GM10266 (cell line): Measurements from ENCODE around the gene MPC2.
"Not testable (repeated sequence)": the region's sequence is repeated elsewhere in the genome, so short reads cannot be mapped to it uniquely, and the experiment has no call there.

Experiments used
- DNase-seq: peaks from one replicate; pipeline ENCODE4 v3.0.0; 2012; ENCODE audit errors: extremely low spot score
- TF ChIP-seq, protein P1 (sequence below): IDR thresholded peaks from 2 replicates; pipeline ENCODE4 v1.5.1; 2012; ENCODE audit warnings: mild to moderate bottlenecking, low read depth; ENCODE audit not compliant: control insufficient read depth, insufficient read depth; ENCODE audit errors: missing control alignments

Gene MPC2

DNA sequence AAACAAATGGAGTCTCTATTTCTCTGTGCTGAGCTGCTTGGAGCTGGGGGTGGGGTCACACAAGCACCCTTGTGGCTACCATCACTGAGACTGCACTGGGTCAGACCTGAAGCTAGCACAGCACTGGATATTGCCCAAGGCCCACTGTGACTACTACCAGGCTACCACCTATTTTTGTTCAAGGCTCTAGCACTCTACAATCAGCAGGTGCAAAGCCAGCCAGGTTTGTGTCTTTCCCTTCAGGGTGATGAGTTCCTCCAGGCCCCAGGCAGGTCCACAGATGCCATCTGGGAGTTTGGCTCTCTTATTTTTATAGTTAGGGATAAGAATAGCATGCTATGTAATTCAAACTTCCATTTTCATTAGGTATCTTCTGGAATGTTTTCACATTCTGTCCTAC lies 46.5 kb downstream of the MPC2 start:
- DNase-seq, result no peak
- TF ChIP-seq, protein P1, sequence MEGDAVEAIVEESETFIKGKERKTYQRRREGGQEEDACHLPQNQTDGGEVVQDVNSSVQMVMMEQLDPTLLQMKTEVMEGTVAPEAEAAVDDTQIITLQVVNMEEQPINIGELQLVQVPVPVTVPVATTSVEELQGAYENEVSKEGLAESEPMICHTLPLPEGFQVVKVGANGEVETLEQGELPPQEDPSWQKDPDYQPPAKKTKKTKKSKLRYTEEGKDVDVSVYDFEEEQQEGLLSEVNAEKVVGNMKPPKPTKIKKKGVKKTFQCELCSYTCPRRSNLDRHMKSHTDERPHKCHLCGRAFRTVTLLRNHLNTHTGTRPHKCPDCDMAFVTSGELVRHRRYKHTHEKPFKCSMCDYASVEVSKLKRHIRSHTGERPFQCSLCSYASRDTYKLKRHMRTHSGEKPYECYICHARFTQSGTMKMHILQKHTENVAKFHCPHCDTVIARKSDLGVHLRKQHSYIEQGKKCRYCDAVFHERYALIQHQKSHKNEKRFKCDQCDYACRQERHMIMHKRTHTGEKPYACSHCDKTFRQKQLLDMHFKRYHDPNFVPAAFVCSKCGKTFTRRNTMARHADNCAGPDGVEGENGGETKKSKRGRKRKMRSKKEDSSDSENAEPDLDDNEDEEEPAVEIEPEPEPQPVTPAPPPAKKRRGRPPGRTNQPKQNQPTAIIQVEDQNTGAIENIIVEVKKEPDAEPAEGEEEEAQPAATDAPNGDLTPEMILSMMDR, result no peak

DNA sequence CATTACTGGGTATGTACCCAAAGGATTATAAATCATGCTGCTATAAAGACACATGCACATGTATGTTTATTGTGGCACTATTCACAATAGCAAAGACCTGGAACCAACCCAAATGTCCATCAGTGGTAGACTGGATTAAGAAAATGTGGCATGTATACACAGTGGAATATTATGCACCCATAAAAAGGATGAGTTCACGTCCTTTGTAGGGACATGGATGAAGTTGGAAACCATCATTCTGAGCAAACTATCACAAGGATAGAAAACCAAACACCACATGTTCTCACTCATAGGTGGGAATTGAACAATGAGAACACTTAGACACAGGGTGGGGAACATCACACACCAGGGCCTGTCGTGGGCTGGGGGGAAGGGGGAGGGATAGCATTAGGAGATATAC lies 49.7 kb downstream of the MPC2 start:
- not testable (repeated sequence) for DNase-seq

DNA sequence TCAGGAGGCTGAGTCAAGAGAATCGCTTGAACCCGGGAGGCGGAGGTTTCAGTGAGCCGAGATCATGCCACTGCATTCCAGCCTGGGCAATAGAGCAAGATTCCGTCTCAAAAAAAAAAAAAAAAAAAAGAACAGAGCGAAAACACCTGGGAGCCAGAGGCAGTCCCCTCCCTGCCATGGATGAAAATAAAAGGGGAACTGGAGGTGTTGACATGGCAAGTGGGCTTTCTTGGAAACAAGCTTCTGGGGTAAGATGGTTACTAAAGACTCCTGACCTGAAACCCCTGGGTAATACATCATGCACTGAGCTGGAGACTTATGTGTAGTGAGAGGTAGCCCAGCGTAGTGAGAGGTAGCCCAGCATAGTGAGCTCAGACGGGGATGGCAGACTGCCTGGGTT lies 54.5 kb downstream of the MPC2 start:
- no peak for DNase-seq
- TF ChIP-seq, protein P1, result no peak

DNA sequence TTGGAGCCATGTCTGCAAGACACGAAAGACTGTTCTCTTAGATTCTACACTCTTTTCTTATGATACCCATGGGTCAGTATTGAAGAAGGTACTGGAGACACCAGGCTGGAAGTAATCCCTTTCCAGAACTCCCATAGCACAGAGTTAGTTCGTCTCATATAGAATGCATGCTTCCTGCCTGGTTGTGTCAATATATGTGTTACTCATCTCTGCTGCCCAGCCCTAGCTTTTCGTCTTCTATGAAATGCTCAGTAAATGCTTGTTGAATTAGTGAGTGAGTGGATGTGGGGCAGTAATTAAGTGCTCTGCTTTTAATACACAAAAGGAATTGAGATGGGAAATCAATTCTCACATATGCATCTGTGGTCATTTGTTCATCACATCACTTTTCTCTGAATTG lies 55.1 kb downstream of the MPC2 start:
- TF ChIP-seq, protein P1, result no peak
- no peak for DNase-seq

DNA sequence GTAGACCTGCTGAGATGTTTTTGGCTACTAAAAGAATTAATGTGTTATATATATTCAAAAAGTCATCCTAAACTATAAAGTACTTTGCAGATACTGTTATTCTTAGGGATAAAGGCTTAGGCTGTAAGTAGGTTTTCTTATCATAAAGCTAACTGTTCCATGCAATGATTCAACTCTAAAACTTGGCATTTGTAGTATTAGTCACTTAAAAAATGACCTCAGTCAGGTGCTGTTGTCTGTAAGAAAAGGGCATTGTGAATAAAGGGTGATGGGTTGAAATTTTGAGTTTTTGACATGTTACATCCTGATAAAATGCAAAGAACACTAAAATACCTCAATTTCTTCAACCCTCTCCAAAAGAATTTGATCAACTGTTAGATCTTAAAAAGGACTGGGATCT lies 55.8 kb downstream of the MPC2 start:
- TF ChIP-seq, protein P1, result no peak
- no peak for DNase-seq

DNA sequence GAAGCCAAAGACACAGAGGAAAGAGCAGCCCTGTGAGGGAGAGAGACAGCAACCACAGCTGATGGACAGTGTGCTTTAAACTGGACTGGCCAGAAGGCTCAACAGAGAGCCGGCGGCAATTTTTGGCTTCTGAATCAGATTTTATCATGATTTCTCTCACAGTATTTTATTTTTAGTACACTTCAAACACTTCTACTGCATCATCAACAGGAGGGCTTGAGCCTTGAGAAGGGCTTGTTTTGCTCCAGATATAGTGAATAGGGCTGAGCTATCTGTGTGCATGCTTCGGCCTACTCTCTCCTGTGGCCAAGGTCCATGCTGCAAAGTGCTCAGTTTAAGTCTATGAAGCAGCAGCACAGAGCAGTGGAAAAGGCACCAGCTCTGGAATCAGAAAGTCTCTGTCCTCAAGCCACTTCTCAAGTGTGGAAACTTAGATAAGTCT lies 56.3 kb downstream of the MPC2 start:
- TF ChIP-seq, protein P1, result no peak
- no peak for DNase-seq

DNA sequence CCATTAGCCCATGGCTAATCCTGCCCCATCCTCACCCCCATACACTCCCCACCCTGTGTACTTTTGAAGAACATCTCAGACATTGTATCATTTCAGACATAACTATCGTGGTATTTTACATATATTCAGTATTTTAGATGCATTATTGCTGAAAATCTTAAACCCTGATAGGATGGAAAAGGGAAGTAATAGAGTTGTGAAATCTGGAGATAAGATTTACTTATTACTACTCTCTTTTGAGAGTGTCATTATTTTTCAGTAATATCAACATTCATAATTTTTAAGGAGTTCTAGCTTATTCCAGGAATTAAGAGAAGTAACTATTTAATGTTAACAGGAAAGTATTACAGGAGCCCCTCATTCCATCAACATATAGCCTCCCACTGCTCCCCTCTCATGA lies 57.4 kb downstream of the MPC2 start:
- TF ChIP-seq, protein P1, result no peak
- DNase-seq, result no peak

DNA sequence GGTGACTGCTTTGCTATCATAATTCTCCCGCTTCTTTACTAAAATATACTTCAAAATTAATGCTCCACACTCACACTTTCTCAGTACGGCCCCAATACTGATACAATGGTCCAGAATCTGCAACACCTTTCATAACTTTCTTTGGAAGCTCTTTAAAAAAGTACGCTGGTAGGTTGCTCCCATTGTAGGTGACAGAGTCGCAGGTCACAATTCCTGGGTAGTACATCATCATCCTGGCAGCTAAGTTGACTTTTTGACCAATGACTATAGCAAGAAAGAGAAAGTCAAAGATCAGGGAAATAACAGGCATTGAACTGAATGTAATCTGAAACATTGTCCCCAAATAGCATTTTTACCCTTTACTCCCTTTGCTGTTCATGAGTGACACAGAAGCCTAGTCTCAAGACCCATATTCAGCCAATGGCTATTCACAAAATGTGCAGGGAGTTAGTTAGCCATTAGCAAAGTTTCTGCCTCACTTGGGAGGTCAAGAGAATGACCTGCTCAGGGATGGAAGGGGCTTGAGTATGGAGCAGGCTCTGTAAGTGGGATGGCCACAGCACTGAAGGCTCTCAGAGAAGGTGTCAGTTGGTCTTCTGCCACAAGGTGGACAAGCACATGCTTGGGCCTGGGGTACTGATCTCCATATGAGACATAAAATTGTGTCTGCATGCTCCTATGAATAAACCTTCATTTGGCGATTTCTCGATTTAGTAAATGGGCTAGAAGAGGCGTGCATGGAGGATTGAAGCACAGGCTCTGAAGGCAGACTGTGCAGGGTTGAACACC lies 58.3 kb downstream of the MPC2 start:
- TF ChIP-seq, protein P1, result no peak

More for the DNA sequence above, 58.3 kb downstream of the MPC2 start:
- DNase-seq, result no peak
